Measurements from ENCODE around the gene PLN.
A peak's percentile ranks its signal among the peaks of the same experiment; 100 is the strongest.

Gene PLN
- 0 reads per million in 2 donors for total RNA-seq

DNA sequence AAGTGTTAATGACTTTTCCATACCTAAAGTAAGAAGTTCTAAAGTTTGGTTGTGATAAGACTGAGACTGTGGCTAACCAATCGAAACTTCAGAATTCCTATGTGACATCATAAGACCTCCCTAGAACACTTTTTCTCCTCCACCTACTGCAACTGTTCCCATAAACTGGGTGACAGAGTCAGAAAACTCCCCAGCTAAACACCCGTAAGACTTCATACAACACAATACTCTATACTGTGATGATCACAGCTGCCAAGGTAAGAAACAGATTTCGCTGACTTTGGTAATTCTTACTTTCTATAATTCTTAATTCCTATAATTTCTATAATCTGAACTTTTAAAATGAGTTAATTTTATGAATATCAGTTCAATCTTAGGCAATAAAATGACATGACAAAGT is at the start of gene PLN:
Gene PLN (plus strand): TSS at position 161 of the 400 bp plus-strand sequence. CDS start 10,626 bp downstream, outside the sequence.
- DNase-seq = no peak

DNA sequence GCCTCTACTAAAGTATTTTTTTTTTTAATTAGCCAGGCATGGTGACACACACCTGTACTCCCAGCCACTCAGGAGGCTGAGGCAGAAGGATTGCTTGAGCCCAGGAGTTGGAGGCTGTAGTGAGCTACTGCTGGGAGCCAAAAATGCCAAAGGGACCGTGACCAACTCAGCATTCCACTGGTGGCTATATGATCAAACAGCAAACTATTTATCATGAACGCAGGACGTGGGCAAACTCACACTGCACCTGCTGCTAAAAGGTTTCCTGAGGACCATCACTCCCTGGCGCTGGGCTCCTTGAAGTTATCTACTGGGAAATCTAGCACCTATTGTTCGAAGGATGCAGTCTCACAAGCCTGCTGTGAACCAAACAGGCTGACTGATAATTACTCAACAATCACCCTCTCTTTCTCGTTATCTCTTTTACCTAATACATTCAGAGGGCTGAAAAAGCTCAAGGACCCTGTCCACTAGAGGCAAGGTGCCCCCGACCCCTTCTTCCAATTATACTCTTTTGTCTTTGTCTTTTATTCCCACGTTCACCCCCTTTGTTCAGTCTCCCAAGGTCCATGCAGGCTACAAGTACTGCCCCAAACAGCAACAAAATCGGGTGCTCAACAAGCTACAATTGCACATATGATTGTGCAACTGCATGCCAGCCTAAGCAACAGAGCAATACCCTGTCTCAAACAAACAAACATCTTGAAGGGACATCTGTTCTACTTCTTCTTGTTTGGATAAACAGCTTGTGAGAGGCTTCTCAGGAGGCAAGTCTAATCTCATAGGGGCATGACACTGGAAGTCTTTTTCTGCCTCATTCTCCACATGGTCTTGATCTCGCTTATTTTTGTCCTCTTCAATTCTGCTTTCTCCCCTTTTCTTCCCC is 47.7 kb upstream of the PLN start:
- no peak for DNase-seq

DNA sequence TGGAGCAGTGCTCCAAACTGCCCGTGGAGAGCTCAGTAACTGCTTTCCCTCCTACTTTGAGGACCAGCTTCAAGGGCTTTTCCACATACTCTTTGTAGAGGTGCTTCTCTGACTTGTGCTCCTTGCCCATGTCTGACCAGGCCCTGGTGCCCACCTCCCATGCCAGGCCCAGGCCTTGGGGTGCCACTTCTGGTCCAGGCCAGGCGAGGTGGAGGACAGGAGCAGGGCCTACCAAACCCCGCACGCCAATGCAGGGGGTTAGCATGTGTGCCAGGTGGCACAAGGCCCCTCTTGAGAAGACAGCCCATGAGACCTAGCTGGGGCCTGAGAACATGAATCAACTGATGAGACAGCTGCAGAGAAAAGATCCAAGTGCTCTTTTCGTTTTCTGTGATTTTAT is 47.0 kb upstream of the PLN start:
- DNase-seq = no peak

DNA sequence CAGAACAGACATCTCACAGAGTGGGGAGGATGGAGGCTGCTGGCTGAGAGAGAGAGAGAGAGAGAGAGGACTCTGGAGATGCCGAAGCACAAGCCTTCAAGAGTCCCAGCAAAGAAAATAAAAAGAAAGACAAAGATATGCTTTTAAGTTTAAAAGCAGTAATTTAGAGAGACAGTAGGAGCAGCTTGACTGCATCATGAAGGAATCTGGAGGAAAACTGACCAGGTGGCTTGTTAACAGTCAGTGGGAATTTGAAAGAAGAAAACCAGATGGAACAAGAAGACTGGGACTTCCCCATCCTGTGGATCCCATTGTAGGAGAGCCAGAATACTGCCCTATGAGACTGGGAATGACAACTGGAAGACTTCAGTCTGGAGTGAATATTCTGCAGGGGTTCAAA is 46.3 kb upstream of the PLN start:
- no peak for DNase-seq

DNA sequence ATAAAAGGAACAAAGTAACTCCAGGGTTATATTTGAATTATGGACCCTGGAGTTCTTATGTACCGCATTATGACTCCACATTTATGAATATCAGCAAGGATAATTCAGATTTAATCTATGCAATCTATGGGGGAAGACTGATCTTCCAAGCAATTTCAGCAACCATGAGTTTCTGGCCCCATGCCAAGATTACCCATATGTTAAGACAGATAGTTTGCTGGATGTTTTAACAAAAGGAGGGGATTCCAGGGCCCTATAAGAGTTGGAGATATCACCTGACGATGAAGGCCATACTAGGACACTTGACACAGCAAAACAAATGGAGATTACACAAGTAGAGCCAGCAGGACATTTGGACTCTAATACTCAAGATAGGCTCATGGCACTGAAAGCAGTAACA is 45.9 kb upstream of the PLN start:
- DNase-seq = no peak

DNA sequence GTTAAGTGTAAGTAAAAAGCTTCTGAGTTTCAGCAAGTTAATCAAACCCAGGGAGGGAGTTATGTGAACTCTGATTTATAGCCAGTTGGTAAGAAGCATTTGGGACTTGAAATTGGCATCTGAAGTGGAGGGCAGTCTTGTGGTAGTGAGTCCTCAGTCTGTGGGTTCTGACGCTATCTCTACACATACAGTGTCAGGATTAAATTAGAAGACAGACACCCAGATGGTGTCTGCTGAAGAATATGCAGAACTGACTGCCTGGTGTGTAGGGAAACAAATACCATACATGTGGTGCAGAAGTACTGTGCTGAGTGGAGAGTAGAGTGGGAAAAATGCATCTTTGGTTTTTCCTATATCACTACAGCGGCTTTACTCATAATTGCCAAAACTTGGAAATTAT is 43.5 kb upstream of the PLN start:
- no peak for DNase-seq

DNA sequence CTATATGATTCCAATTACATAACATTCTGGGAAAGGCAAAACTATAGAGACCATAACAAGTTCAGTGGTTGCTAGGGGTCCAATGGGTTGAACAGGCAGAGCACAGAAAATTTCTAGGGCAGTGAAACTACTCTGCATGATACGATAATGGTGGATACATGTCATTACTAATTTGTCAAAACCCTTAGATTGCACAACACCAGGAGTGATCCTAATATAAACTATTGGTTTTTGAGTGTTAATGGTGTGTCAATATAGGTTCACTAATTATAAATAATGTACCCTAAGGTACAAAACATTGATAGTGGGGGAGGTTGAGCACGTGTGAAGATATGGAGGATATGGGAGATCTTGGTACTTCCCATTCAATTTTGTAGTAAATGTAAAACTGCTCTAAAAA is 42.4 kb upstream of the PLN start:
- DNase-seq = no peak

DNA sequence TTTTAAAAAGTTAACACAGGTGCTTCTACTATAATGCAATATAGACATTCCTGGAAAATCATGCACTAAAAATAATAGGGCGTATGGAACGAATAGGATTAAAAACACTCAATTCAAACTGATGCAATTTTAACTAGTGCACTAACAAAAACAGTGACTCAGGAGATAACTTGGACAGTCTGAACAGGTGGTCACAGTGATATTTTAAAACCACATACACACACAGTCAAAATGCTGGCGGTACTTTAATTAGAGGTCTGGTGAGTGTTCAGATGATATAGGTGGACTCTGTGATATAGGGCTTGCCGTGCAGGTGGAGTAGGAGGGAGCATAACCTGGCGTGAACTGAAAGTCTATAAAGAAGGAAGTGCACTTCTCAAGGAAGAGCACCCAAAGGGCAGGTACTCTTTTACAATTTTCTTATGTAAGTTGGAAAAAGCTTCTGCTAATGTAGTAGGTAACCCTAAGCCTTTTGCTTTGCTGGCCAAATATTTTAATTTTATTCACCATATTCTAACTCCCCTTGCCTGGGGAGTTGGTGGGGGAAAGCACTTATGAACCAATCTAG is 41.9 kb upstream of the PLN start:
- DNase-seq = no peak

DNA sequence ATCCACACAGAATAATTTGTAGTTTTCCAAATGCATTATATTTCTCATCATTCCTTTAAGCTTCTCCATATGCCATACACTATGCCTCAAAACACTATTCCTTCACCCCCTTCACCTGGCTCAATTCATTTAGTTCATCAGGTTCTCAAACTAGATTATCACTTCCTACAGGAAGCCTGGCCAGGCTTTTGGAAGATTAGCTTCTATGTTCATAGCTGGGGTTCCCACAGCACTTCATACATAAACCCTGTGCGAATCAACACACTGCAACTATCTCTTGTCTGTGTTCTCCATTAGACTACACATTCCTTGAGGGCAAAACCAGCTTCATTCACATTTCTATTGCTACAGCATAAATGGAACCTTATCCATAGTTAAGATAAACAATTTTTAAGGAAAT is 40.5 kb upstream of the PLN start:
- DNase-seq = no peak

DNA sequence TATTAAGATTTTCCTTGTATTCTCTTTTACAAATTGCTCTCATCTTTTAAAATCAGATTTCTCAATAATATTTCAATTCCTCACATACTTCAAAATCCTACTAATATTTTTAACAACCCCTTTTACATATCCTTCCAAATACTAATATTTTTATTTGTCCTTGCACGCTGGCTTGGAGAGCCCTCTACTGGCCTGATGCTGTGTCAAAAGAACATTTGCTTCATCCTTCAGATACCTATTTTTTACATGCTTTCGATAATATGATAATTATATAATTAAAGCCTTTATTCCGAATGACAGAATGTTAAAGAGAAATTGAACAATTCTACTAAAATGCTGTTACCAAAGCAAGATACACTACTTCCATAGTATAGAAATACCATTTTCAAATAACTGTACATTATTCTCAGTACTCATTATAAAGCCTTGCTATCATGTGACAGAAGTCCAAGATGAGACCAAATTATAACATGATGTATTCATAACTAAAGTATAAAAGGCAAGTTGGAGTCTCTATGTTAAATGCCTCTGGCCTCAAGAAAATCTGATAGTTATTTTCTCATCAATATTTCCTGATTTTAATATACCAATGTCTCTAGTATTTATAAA is 39.0 kb upstream of the PLN start:
- DNase-seq = peak in 1 of 5 experiments; percentile 5

DNA sequence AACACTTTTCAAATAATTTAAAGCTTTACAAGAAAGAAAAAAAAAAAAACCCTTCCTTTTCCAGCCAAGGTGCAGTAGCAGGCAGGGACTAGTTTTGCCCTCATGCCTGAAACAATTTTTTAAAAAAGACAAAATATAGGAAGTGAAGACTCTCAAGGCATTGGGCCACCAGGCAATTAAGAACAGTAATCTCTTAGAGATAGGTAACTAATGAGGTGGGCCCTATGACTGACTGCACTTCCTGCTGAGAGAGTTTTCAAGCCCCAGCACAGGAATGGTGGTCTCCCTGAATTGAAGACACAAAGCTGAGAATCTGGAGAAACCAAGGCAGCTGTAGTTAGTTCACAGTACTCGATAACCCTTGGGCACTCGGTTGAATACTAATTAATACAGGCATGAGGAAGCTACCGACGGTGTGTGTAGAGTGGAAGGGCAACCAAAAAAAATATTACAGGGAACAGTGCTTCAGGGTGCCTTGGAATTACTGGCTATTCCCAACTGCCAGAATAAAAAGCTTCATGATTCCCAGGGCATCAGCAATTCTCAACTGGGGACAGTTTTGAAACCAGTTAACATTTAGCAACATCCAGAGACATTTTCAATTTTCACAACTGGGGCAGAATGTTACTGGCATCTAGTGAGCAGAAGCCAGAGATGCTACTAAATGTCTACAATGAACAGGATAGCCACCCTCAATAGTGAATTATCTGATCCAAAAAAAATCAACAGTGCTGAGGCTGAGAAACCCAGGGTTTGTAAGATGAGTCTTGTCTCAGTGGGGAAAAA is 36.0 kb upstream of the PLN start:
- DNase-seq = no peak

DNA sequence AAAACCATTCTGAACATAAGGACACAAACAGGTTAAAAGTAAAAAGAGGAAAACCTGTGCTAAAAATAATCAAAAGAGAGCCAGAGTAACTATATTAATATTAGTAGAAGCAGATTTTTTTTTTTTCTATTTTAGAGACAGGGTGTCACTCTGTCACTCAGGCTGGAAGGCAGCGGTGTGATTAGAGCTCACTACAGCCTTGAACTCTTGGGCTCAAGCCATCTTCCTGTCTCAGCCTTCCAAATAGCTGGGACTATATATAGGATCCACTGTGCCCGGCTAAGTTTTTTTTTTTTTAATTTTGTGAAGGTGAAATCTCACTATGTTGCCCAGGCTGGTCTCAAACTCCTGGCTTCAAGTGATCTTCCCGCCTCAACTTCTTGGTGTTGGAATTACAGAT is 33.4 kb upstream of the PLN start:
- no peak for DNase-seq

DNA sequence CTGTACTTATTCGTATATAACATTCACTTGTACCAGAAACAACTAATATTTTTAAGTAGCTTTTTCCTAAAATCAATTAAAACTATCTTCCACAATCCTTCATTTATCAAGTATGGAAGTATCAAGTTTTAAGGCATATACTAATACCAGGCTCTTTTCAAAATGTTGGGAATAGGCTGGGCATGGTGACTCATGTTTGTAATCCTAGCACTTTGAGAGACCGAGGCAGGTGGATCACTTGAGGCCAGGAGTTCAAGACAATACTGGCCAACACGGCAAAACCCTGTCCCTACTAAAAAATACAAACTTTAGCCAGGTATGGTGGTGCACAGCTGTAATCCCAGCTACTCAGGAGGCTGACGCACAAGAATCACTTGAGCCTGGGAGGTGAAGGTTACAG is 25.7 kb upstream of the PLN start:
- no peak for DNase-seq

DNA sequence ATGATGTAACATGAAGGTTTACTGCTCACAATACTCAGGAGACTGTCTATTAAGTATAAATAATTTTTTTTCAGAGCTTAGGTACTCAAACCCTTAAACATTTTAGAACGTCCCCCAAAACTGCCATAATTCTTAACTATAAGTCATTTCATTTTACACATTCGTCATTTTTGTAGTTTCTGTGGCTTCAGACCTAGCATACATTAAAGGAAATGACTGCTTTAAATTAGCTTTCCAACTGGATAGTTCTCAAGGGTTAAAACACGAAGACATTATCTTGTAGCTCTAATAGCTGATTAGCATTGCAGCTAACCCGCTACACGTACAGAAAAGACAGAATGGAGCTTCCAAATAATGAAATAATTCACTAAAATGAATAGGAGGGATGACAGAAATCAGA is 24.9 kb upstream of the PLN start:
- peak in 1 of 5 experiments; percentile 56 for DNase-seq

DNA sequence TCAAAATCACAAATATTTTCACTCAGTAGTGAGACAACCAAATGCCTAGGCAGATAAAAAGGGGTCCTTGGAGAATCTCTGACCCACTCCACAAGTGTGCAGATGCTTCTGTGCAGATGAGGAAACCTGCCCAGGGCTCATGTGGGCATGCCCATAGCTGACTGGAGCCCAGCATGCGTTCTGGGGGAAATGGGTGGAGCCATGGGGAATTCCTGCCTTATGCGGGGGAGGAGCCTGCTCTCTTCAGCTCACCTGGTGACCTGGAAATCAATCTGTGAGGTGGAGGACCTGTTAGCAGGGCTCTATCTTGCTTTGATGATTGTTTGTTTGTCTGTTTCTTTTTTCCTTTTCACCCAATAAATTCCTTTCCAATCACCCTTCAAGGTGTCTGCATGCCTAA is 23.4 kb upstream of the PLN start:
- no peak for DNase-seq

DNA sequence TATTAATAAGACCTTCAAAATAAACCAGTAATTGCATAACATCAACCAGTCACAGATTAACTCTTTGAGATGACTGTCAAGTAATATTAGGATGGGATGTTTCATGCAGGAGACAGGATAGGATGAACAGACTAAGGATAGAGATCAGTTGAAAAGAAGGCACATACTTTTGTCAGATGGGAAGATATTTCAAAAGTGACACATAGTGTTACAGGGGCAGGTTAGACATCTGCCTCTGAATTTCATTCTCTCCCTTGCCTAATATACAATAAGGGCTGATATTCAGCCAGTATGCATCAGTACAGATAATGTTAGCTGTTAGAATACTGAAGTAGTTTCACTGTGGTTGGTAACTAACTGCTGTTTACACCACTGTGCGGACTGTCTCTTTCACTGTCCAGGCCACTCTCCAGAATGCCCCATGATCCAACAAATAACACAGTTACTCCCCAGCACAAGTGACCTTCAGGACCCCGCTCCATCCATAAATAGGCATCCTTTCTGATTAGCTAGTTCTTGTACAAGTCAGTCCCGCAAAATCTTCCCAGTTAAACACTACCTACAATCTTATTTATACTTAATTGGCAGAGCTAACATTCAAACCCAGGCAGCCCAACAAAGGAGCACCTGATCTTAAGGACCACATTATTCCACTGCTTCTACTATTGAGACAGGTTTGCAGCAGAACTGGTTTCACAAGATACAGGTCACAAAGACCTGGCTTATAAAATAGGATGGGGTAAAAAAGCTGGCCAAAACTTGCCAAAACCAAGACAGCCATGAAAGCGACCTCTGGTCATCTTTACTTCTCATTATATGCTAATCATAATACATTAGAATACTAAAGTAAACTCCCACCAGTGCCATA is 21.9 kb upstream of the PLN start:
- no peak for DNase-seq

DNA sequence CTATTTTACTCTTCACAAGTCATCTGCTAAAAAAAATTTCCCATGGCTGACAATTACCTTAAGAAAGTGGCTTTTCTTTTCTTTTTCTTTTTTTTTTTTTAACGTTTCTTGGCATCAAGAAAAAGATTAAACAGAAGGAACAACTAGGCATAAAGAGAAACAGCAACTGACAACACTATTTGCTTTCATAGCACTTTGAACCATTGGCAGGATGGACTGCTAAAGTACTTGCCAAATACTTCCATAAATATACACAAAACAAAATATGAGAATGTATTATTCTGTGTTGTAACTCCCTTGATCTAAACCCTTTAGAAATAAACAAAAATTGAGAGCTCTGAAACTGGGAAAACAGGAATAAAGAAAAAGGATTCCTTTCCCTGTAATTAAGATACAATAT is 20.0 kb upstream of the PLN start:
- DNase-seq = no peak

DNA sequence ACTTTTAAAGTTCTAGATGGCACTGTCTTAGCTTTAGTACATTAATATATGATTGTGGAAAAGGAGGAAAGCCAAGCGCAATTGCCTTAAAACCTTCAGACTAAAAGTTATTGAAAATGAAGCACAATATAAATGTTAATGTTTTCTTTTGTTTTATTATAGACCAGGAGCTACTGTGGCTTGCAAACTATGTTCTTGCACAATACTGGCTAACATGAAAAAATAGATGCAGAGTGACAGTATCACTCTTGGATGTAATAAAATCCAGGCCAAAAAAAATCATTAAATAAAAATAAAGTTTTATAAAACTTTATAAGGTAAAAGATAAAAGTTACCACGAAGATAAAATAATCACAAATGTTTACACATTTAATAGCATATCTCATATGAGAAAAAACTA is 18.3 kb upstream of the PLN start:
- no peak for DNase-seq

DNA sequence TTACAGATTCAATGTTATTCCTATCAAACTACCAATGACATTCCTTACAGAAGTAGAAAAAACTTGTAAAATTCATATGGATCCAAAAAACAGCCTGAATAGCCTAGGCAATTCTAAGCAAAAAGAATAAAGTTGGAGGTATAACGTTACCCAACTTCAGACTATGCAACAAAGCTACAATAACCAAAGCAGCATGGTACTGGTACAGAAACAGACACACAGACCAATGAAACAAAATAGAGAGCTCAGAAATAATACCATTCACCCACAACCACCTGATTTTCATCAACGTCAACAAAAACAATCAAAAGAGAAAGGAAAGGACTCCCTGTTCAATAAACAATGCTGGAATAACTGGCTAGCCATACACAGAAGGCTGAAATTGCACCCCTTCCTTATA is 17.2 kb upstream of the PLN start:
- DNase-seq = no peak

DNA sequence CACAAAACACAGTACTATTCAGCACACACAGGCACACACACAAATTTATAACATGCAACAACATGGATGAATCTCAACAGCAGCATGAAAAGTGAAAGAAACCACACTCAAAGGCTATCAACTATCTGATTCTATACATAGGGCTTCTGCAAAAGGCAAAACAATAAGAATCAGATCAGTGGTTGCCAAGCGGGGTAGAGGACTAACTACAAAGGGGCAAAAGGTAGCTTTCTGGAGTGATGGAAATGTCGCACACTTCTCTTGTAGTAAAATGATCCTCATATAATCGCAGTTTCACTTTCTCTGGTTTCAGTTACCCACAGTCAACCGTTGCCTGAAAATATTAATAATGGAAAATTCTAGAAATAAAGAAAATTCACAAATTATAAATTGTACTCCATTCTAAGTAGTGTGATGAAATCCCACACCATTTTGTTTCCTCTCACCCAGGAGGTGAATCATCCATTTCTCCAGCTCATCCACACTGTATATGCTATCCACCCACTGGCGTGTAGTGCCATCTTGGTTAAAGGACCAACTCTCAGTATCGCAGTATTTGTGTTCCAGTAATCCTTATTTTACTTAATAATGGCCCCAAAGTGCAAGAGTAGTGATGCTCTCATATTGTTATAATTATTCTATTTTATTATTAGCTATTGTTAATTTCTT is 12.8 kb upstream of the PLN start:
- DNase-seq = no peak

DNA sequence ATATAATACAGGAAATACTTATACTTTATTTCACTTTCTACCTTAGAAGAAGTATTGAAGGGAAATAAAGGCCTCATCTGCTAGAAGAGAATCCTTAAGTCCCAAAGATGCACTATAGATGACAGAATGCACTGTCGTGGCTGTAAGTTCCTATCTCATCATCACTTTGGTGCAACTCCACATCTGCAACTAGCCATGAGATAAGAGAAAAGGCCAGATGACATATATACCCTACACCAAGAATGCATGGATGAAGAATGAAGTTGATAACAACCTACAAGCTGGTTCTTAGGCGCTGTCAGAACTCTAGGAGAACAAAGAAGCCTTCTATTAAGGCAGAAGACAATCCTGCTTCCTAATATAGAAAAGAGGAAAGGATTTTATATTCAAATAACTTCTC is 11.6 kb upstream of the PLN start:
- DNase-seq = no peak

DNA sequence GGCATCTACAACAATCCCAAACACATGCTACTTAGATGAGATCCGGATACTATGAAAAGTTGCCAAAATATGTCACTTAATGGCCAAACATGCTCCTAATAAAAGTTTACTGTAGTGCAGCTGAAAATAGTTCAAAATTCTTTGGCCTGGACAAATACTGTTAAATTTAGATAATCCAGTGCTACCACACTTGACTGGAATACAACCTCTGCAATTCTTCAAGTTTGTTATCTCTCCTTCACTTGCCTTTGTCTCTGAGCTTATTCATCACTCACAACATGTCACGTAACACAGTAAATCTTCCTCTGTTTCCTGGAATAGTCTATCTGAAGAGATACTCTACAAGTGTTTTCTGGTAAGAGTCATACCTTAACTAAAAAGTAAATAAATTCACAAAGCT is 10.5 kb upstream of the PLN start:
- no peak for DNase-seq

Measured in T-helper 2 cell (primary cell).